Left hindlimb (tissue), 1 donor: ENCODE data around the gene RAB11FIP4.

Experiments
- DNase-seq: peaks from one replicate; pipeline ENCODE4 v3.0.0-alpha.2; 2018

RAB11FIP4 gene

DNA sequence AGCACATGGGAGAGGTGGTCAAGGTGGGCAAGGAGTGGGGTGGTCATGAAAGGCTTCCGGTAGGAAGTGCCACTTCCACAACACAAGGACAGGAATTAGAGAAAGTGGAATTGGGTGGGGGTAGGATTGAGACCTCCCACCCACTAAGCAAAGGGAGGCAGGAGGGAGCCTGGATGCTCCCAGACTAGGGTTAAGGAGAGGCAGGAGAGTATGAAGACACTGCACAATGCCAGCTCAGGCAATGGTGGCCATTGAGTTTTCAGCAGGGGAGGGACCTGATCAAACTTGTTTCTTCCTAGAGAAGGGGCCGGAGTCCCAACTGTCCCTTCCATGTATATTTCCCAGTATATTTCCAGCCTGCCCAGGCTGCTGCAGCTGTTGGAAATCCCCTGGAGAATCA is 3.1 kb upstream of the RAB11FIP4 start:
- no peak for DNase-seq

DNA sequence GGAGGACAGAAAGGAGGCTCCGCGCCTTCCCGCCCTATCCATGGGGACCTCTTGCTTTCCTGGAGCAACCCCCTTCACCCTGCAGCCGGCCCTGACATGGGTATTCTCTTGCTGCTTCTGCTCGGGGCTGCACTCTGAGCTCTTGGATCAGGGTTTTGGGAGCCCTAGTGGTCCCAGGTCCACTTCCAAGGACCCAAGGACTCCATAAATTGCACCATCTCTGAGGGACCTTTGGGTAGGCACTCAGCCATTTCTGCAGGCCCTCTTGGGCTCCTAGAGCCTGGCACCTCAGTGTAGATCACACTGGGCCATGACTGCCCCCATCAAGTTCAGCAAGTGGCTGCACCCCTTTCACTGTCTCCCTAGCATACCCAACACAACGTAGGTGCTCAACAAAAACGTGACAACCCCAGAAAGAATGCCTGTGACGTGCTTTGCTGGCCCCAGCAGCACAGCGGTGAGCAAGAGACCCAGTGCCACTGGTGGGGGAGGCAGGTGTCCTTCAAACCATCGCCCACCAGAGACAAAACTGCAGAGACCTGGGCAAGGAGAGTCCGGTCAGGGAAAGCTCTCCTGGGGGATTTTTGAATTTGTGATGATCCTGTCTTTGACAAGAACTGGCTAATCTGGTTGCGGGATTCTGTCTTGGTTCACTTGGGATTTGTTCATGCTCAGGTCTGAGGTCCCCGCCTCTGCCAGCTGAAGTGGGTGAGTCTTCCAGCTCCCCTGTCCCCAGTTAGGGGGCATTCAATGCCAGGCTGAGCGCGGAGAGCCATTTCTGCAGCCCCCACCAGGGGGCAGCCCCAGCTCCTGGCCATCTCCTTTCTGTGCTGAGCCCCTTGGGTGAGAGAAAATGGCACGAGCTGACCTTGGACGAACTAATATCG is 2.5 kb upstream of the RAB11FIP4 start:
- DNase-seq: no peak

DNA sequence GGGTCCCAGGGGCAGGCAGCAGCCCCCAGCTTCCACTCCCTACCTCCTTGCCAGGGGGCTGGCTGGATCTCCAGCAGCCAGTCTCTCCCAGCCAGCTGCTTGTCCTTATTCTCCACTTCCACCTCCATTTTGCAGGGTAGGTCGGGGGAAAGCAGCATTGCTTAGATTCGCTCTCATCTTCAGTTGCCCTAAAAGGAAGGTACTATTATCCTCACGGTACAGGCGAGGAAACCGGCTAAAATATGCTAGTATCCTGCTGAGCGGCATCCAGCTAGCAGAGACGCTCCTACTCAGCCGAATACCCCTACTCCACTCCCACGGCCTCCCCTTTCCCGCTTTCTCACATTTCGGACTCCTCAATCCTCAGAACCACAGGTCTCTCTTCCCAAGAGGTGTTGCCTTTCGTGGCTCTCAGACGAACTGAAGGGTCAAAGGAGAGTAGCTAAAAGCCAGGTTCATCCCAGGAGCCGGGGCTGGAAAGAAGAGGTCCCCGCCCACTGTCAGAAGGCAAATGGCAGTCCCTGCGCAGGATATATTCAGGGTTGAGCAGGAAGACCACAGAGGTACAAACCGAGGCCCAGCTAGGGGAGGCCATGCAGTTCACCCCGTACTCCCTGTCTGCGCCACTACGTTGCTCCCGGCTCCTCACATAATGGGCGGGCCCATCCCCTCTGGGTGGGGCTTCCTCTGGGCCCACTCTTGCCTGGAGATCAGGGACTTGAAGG is 1.7 kb upstream of the RAB11FIP4 start:
- DNase-seq: no peak

DNA sequence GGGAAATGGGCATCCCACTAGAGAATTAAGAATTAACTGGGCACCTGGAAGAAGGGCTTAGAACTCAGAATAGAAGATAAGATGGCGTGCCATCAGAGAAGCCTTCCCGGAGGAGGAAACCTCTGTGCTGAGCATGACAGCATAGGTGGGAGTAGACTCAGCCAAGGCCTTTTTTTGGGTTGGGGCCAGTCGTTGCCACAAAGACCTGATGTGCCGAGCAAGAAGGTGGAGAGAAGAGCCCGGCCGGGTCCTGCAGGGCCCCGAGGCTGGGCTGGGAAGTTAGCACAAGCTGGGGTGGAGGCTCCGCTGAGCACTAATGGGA is 1.1 kb upstream of the RAB11FIP4 start:
- DNase-seq: no peak

DNA sequence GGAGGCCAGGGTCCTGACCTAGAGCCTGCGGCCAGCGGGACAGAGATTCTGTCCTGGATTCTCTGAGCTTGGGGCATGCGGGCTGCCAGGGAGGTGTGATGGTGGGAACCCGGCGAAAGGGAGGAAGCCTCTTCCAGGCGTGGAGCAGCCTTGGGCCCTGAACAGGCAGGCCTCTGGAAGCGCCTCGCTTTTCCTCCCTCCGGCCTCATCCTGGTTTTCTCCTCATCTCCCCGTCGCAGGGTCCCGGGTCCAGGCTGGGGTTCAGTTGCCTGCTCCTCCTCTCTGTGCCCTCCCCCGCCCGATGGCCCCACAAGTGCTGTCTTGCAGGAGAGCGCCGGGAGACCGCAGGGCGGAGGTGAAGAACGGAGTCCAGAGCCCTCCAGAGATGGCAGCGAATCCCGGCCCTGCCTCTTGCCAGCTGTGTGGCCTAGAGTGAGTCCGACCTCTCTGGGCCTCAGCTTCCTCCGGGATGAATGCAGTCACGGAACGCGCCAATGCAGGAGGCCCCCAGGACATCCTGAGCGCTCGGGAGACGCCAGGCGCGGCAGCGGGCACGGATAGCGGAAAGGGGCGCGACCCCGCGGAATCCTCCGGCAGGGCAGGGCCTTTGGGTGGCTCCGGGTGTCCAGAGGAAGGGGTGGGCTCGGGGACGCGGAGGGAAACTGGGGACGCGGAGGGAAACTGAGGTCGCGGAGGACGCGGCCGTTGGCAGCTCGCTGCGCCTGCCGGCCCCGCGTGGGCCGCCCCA is 553 bp upstream of the RAB11FIP4 start:
- no peak for DNase-seq

DNA sequence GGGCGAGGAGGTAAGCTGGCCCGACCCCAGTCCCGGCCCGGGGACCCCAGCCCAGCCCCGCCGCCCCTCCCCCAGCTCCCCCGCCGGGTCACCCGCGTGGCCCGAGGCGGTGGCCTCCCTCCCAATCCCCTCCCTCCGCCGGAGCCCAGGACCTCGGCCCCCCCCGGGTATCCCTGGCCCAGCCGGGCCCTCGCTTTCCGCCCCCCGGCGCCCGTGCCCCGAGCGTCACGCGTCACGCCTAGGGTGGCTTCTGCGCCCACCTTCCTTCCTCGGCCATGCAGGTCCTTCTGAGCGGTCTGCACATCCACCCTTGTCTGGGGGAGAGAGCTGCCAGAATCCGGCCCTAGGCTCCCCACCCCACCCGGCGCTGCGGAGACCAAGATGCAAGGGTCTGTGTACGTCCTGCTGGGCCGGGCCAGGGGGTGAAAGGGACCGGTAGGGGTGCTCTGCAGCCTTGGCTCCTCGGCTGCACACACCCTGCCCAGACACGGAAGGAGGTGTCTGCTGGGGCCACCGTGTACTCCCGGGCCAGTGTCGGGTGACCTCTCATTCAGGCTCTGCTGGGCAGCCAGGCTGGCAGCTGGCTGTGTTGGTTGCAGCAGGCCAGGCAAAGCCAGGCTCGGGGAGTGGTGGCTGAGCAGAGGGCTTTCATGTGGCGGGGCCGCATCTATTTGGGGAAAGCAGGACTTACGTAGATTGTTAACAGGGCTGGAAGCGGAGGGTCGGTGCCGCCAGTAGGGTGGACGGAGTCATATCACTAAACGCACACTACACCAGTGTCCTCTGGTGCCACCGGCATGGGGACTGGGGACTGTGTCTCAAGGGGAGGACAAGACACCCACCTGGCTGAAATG is 754 bp downstream of the RAB11FIP4 start:
- no peak for DNase-seq

DNA sequence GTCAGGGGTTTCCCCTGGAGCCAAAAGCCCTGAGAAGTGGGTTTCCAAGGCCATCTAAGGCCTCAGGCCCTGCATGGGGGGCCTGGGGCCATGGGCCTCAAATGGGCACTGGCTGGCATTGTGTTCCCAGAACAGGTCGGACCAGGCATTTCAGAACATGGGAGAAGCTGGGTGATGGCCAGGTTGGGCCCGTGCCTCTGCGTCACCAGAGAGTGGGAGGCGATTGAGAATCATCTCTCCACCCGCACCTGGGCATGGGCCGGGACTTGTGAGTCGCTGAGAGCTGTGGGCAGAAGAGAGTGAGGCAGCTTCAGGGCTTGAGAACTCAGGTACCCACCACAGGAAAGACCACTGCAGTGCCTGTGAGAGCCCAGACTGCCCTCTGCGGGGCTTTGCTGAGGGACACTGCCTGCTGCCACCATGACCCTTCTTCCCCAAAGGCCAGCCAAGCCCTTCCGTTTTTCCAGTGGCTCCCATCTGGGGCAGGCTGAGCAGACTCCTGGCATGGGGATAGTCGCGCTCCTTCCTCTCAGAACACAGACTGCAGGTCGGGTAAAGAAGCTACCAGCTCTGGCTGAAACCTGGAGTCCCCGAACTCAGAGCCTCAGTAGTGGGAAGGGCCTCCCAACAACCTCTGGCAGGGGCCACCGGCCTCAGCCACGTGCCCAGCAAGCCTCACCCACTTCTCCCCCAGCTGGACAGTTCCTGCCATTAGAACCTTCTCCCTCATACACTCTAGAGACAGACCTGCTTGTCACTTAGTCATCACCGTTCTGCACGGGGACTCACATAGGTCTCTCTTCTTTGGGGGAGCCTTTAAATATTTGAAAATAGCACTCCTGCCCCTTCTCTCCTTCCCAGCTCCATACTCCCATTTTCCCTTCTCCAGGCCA is 1.6 kb downstream of the RAB11FIP4 start:
- no peak for DNase-seq

DNA sequence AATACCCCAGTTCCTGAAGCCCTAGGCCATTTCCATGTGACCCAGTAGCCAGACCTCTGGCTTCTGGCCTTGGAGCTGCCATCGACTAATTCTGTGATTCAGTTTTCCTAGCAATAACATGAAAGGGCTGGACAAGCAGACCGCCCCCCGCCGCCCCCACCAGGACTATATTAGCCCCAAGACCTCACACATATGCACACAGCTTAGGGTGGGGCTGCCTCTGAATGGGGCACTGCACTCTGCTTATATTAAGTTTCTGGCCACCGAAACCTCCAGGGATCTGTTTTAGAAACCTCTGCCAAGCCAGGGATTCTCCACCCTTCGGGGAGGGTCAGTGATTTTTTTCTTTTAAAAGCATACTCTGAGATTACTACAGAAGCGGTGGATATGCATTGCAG is 2.3 kb downstream of the RAB11FIP4 start:
- no peak for DNase-seq

DNA sequence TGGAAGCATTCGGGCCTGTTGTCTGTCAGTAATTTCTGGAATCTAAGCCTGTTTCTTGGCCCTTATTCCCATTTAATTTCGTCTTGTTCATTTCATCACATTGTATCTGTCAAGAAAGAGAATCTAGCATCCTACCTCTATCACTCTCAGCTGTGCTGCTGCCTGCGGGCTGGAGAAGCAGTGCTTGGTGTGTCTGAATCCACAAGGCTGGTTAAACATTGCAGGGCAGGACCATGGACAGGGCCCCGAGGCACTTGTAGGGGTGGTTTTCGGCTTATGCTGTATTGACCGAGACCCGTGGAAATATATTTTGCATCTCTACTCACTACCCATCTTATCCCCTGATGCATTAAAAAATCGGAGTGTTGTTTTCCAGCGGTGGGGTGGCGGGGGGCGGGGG is 3.1 kb downstream of the RAB11FIP4 start:
- DNase-seq: peak; percentile 87

DNA sequence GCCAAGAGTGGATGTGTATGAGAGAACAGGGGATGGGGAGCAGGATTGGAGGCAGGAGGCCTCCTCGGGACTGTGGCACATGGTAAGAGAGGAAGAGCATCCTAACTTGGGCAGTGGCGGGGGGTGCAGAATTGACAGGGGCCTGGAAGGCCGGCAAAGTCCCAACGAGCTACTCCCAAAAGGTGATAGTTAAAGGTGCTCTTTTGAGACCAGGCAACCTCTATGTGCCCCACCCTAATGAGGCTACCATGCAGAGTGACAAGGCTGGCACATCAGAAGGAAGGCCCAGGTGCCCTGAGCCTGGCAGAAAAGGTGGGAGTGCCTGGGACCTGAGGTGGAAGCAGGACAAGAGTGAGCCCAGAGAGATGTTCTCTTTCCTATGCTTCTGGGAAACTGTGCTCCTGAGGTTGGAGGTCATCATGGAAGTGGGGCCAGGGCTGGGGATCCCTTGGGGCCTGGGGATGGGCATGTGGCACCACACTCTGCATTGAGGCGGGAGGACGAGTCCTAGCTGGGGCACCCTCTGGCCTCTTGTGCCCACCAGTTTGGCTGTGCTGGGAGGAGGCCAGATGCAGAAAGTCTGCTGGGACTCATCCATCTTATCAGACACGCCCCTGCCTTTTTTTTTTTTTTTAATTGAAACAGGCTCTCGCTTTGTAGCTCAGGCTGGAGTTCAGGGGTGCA is 5.9 kb downstream of the RAB11FIP4 start:
- no peak for DNase-seq

DNA sequence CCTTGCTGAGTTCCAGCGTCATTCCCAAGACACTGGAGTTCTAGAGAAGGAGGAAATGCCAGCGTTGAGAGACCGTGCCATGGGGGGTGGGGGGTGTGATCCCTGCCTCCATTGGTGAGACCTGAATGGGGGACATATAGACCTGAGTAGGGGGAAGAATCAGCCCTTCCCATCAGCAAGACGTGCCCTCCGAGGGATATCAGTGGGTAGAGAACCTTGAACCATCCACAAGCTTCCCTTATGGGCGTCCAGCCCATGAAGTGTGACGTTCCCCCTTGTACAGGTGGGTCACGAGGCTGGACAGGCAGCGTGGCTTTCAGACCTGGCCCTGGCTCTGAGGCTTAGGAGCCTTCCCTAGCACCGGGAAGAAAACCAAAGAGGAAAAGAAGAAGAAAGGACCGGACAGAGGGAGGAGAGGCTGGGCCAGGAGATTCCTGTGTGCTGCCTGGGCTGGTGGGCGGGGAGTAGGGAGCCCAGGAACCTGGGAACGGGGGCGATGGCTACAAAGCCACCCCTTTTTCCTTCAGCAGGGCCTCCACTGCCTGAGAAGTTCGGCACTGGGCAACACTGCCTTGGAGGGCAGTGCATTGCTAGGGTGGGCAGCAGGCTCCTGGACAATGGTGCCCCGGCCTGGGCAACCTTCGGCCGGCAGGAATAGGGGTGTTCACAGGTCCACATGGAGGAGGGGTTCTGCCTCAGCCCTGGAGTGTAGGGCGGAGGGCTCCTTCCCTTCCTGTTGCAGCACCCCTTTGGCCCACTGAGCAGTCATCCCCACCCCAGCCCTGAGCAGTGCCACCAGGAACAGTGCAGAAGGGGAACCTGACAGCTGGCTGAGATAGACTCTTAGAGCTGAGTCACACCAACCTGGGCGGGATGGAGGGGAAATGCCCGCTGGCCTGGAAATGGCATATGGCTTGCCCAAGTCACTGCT is 7.2 kb downstream of the RAB11FIP4 start:
- no peak for DNase-seq

DNA sequence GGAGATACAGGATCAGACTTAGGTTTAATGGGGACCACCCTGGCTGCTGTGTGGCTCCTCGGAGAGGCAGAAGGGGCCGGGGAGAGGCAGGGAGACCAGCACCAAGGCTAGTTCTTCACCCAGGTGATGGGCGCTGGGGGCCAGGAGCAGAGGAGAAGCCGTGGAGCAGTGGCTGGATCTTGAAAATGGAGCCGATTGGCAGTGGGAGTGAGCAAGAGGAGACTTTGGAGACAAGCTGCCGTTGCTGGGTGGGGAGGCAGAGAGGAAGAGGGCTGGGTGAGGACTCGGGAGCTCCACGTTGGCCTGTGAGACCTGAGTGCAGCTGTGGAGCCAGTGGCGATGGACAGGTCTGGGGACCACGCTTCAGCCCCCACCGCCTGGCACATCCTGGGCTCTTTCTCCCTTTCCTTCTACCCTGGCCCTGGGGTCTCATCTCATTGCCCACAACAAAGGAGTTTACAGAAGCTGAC is 9.0 kb downstream of the RAB11FIP4 start:
- no peak for DNase-seq

DNA sequence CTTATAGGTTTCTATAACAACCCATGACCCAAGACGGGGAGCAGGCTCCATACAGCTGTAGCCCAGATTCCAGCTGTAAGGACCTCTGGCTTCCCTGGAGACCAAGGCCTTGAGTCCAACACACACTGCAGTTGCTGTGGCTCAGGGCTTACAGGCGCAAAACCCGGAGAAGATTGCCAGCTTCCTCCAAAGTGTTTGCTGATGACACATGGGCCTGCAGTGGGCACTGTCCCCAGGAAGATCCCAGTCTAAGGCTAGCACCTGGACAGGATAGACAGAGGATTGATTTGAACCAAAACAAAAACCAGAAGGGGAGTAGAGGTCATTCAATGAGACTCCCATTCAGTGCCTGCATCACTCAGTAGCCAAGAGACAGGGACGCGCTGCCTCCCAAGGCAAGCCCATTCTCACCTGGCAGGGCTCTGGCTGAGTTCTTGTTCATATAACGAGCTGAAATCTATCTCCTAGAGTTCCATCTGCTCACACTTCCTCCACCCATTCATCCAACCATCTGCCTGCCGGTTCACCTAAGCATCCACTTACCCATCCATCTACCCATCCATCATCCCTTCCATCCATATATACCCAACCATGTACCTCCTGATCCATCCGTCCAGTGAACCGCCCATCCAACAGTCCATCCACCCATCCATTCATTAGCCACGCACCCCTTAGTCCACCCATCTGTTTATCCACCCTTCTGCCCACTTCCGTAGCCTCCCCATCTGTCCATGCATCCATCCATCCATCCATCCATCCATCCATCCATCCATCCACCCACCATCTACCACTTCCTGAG is 10.2 kb downstream of the RAB11FIP4 start:
- DNase-seq: no peak

DNA sequence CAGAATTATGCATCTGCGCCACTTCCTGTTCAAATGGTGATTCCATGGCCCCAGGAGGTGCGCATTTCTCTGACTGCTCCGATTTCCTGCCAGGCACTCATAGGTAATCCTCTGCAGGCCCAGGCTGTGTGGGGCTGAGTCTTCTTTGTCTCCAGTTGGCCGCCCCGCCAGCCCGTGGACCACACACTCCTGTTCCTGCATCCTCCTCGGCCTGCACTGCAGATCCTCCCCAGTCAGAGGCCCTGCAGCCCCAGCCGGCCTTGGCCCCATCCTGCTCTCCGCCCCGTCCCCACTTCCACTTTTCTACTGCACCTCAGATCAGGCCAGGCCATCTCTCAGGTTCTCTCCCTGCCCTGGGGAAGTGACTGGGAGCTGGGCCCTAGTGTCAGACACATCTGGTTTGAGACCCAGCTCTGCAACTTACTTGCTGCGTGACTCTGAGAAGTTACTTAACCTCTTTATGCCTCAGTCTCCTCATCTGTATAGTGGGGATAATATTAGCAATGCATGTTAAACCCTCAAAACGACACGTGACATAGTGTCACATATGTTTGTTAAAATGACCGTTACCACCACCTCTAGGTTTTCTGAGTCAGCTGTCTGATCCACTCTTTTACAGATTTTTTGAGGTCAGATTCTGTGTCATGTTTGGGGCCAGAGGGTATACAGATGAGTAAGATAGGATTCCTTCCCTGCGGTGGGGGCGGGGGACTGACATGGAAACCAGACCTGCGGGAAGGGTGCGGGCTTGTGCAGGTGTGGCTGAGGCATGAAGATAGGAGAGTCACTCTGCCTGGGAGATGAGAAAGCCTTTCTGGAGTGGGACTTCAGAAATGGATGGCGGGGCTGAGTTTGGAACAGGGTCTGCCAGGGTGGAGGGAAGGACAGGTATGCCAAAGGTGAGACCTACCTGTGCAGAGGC is 12.8 kb downstream of the RAB11FIP4 start:
- DNase-seq: no peak

DNA sequence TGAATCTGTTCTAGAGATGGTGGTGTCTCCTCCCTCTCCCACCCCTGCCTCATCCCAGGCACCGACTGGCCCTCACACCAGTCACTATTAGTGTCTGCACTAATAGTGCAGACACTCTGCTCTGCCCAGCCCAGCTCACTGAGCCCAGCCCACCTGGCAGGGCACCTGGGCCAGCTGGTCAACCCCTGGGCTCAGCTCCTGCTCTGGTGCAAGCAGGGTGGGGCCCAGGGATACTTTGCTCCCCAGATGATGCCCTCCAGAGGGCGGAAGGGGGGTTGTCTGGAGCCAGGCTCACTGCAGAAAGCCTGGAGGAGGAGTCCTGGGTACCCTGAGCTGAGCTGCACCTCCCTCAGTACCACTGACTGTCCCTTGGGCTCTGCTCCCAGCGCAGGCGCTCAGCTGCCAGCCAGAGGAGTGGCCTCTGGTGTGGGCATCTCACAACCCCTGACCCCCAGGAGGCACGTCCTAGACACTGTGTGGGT is 14.5 kb downstream of the RAB11FIP4 start:
- DNase-seq: no peak

DNA sequence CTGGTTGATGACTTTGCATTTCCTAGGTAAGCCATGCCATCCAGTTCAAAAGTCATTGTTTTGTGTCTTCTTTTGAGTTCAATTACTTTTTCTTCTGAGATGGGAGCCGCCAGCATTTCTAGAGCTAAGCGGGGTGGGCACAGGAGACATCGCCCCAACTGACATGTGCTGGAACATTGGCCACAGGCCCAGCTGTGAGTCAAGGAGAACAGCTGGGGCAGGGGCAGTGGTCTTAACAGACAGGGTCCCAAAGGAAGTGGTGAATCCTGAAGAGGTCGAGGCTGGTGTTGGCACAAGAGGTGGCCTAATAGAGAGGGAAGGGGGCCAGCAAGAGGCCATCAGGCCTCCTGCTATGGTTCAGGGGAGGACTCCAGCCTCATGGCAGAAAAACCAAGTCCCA is 17.1 kb downstream of the RAB11FIP4 start:
- no peak for DNase-seq

DNA sequence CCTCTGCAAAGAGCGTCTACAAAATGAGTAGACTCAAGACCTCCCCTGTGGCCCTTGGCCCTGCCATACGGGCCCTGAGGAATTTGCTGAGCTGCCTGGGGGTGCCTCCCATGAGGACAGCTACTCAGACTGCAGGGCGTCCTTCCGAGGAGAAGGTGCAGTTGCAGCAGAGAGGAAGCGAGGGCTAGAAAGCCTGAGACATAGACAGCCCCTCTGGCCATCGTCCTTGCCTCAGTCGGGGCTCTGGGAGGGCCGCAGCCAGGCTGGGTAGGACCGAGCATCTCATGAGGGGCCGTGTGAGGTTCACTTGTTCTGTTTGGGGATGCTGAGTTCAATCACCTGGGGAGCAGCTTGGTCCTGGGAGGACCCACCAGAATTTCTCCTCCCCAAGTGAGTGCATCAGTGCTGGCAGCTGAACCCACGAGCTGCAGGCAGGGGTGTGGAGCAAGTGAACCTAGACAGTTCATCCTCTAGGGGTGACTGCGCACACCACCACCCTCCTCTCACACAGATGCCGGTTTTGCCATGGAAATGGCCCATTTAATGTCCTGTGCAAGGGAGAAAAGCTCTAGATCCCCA is 20.3 kb downstream of the RAB11FIP4 start:
- DNase-seq: no peak
